DND-41 (cell line): Measurements from ENCODE around the gene PFKFB2.

ENCODE experiments used
- EZH2 ChIP-seq: IDR thresholded peaks from 3 replicates; pipeline ENCODE4 v1.6.1; 2012; ENCODE audit warnings: borderline replicate concordance, low read depth, mild to moderate bottlenecking, moderate library complexity, low read length, inconsistent platforms; ENCODE audit not compliant: severe bottlenecking
- TF ChIP-seq, protein P1 (sequence below): IDR thresholded peaks from 2 replicates; pipeline ENCODE4 v1.5.1; 2012; ENCODE audit warnings: borderline replicate concordance, low read length, moderate library complexity, mild to moderate bottlenecking; ENCODE audit not compliant: poor library complexity, severe bottlenecking; ENCODE audit errors: extremely low read depth

DNA sequence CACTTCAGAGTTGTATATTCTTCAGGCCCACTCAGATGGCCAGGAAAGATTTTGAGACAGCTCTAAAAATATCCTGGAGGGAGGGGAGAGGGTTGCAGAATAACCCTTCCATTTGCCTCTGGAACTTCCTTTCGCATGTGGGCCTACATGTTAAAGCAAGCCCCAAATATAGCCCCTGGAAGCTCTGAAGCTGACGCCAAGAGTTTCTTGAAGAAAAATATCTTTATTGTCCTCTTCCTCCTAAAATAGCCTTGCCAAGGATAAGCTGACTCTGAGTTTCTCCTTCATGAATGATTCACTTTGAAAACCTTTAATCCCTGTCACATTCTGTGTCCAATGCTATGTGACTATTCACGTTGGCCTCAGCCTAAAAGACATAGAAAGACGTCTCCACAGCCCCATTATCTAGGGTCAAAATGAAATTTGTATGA, 27.0 kb upstream of the PFKFB2 start:
- TF ChIP-seq, protein P1, sequence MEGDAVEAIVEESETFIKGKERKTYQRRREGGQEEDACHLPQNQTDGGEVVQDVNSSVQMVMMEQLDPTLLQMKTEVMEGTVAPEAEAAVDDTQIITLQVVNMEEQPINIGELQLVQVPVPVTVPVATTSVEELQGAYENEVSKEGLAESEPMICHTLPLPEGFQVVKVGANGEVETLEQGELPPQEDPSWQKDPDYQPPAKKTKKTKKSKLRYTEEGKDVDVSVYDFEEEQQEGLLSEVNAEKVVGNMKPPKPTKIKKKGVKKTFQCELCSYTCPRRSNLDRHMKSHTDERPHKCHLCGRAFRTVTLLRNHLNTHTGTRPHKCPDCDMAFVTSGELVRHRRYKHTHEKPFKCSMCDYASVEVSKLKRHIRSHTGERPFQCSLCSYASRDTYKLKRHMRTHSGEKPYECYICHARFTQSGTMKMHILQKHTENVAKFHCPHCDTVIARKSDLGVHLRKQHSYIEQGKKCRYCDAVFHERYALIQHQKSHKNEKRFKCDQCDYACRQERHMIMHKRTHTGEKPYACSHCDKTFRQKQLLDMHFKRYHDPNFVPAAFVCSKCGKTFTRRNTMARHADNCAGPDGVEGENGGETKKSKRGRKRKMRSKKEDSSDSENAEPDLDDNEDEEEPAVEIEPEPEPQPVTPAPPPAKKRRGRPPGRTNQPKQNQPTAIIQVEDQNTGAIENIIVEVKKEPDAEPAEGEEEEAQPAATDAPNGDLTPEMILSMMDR, result no peak
- TF ChIP-seq EZH2, result no peak
